CD1c-positive myeloid dendritic cell (primary cell): ENCODE data around the gene ST8SIA2.

Experiments used
- DNase-seq: peaks from one replicate; pipeline ENCODE4 v3.0.0-alpha.2; 2016; ENCODE audit errors: extremely low spot score

Gene ST8SIA2

GRCh38 chr15:92393071-92393979 lies at the start of gene ST8SIA2:
Gene ST8SIA2 (plus strand): TSS chr15:92393881. CDS start chr15:92394065, 184 bp downstream.
- DNase-seq: no peak

GRCh38 chr15:92343924-92344643 lies 49.6 kb upstream of the ST8SIA2 start:
- no peak for DNase-seq

GRCh38 chr15:92346063-92346462 lies 47.6 kb upstream of the ST8SIA2 start:
- no peak for DNase-seq

GRCh38 chr15:92355307-92355706 lies 38.4 kb upstream of the ST8SIA2 start:
- DNase-seq: no peak

- DNase-seq: no peak
Observed at GRCh38 chr15:92361321-92362000, 32.2 kb upstream of the ST8SIA2 start.

- DNase-seq: no peak
Observed at GRCh38 chr15:92362001-92362350, 31.7 kb upstream of the ST8SIA2 start.

- no peak for DNase-seq
Observed at GRCh38 chr15:92365084-92365483, 28.6 kb upstream of the ST8SIA2 start.

GRCh38 chr15:92365906-92366305 lies 27.8 kb upstream of the ST8SIA2 start:
- DNase-seq: no peak

GRCh38 chr15:92366381-92366780 lies 27.3 kb upstream of the ST8SIA2 start:
- DNase-seq: no peak

GRCh38 chr15:92375057-92375456 lies 18.6 kb upstream of the ST8SIA2 start:
- DNase-seq: no peak

GRCh38 chr15:92376109-92376508 lies 17.6 kb upstream of the ST8SIA2 start:
- DNase-seq: no peak

- no peak for DNase-seq
Observed at GRCh38 chr15:92377083-92377789, 16.4 kb upstream of the ST8SIA2 start.

- DNase-seq: no peak
Observed at GRCh38 chr15:92383519-92384324, 10.0 kb upstream of the ST8SIA2 start.

GRCh38 chr15:92384381-92384780 lies 9.3 kb upstream of the ST8SIA2 start:
- no peak for DNase-seq

- DNase-seq: no peak
Observed at GRCh38 chr15:92385096-92385495, 8.6 kb upstream of the ST8SIA2 start.

- DNase-seq: no peak
Observed at GRCh38 chr15:92391640-92392039, 2.0 kb upstream of the ST8SIA2 start.

- no peak for DNase-seq
Observed at GRCh38 chr15:92392462-92392861, 1.2 kb upstream of the ST8SIA2 start.

- no peak for DNase-seq
Observed at GRCh38 chr15:92393980-92394308, 263 bp downstream of the ST8SIA2 start.

- DNase-seq: no peak
Observed at GRCh38 chr15:92394309-92395097, 822 bp downstream of the ST8SIA2 start.

- no peak for DNase-seq
Observed at GRCh38 chr15:92395098-92395635, 1.5 kb downstream of the ST8SIA2 start.
